Common myeloid progenitor, CD34-positive (primary cell): Measurements from ENCODE around the gene KAT2B.

Experiments
- CTCF ChIA-PET: fragments of 350-600 bp; sonication (Branson Sonifier 250); formaldehyde crosslinking; loops from one replicate; lab custom pipeline; 2021; ENCODE audit warnings: antibody characterized with exemption; lab: Charles Lee
- POLR2A ChIA-PET: fragments of 350-600 bp; sonication (Branson Sonifier 250); formaldehyde crosslinking; loops from one replicate; lab custom pipeline; 2021; ENCODE audit warnings: antibody characterized with exemption; lab: Charles Lee
- DNase-seq, 3 donors: peaks; one replicate each; pipeline versions ENCODE4 v3.0.0 to v3.0.0-alpha.2; 2013
- H3K27ac ChIP-seq, 2 experiments: 1 replicate in 1 of 2; 2 replicates in 1 of 2; pipeline ENCODE4 v1.7.0; 2013; ENCODE audit warnings: inconsistent platforms in 2 of 2, low read length in 2 of 2, mild to moderate bottlenecking in 2 of 2, low read depth in 1 of 2, moderate library complexity in 1 of 2; ENCODE audit not compliant: severe bottlenecking in 2 of 2, insufficient read depth in 1 of 2, poor library complexity in 1 of 2
- H3K27me3 ChIP-seq, 5 experiments: replicated peaks in 2 of 5; 1 replicate in 3 of 5; 2 replicates in 2 of 5; pipeline versions ENCODE4 v1.6.1 to v1.7.0; 2013; ENCODE audit warnings: low read length in 4 of 5, mild to moderate bottlenecking in 2 of 5, moderate library complexity in 2 of 5, inconsistent platforms in 1 of 5; ENCODE audit not compliant: insufficient read depth in 5 of 5, control insufficient read depth in 4 of 5
- H3K36me3 ChIP-seq, 4 experiments: 1 replicate in 2 of 4; 2 replicates in 2 of 4; pipeline versions ENCODE4 v1.6.1 to v1.7.0; 2013; ENCODE audit warnings: low read length in 3 of 4, control low read depth in 1 of 4, mild to moderate bottlenecking in 1 of 4; ENCODE audit not compliant: control insufficient read depth in 4 of 4, insufficient read depth in 4 of 4
- H3K4me1 ChIP-seq, 4 experiments: 1 replicate in 3 of 4; 2 replicates in 1 of 4; pipeline versions ENCODE4 v1.6.1 to v1.7.1; 2013; ENCODE audit warnings: low read length in 3 of 4, mild to moderate bottlenecking in 3 of 4, control low read depth in 1 of 4, inconsistent platforms in 1 of 4, moderate library complexity in 1 of 4; ENCODE audit not compliant: control insufficient read depth in 4 of 4, insufficient read depth in 4 of 4; ENCODE audit errors: control extremely low read depth in 1 of 4
- H3K4me3 ChIP-seq, 7 experiments: 1 replicate in 4 of 7; 2 replicates in 3 of 7; pipeline versions ENCODE4 v1.5.1 to v1.7.0; 2013; ENCODE audit warnings: mild to moderate bottlenecking in 7 of 7, low read length in 6 of 7, moderate library complexity in 6 of 7, inconsistent platforms in 2 of 7, low read depth in 2 of 7, control low read depth in 1 of 7; ENCODE audit not compliant: insufficient read depth in 4 of 7, control insufficient read depth in 1 of 7; ENCODE audit errors: extremely low read depth in 1 of 7
- H3K9me3 ChIP-seq, 5 experiments: 1 replicate in 4 of 5; 2 replicates in 1 of 5; pipeline versions ENCODE4 v1.6.1 to v1.7.1; 2013; ENCODE audit warnings: low read length in 4 of 5, mild to moderate bottlenecking in 2 of 5, inconsistent platforms in 1 of 5, low read depth in 1 of 5, moderate library complexity in 1 of 5; ENCODE audit not compliant: control insufficient read depth in 4 of 5, insufficient read depth in 2 of 5; ENCODE audit errors: control extremely low read depth in 1 of 5
- WGBS: methylation state at CpG from one replicate; pipeline ENCODE4 v1.1.5; 2013; ENCODE audit not compliant: insufficient coverage; 5-methylcytosine and 5-hydroxymethylcytosine counted together

KAT2B gene

DNA sequence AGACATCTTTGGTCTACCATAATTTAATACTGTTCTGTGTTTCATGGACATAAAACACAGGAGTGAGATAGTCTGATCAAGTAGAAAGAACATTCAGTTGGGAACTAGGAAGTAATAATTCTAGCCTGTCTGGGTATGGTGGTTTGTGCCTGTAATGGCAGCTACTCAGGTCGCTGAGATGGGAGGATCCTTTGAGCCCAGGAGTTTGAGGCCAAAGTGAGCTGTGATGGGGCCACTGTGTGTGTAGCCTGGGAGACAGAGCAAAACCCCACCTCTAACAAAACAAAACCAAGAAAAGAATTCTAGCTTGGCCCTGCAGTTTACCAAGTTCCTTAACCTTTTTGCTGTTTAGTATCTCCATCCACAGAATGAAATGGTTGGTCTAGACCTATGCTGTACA, 36.8 kb downstream of the KAT2B start:
- H3K9me3 ChIP-seq, result no peaks in the 10 kb centered on the region
- no CpG with 5 or more reads among the region's 1 CpG for WGBS
- H3K4me3 ChIP-seq, result no peak overlapping the region
- peak in 1 of 3 donors; percentile 28 for DNase-seq
- no peak overlapping the region for H3K27ac ChIP-seq
- ChIA-PET CTCF (no interaction called here), POLR2A (no interaction called here)
- H3K27me3 ChIP-seq, result no peaks in the 10 kb centered on the region
- peaks cover 0 to 6% (median 0%) of the 10 kb centered on the region in 4 experiments for H3K36me3 ChIP-seq
- H3K4me1 ChIP-seq, result peaks cover 0 to 12% (median 9%) of the 10 kb centered on the region in 4 experiments

DNA sequence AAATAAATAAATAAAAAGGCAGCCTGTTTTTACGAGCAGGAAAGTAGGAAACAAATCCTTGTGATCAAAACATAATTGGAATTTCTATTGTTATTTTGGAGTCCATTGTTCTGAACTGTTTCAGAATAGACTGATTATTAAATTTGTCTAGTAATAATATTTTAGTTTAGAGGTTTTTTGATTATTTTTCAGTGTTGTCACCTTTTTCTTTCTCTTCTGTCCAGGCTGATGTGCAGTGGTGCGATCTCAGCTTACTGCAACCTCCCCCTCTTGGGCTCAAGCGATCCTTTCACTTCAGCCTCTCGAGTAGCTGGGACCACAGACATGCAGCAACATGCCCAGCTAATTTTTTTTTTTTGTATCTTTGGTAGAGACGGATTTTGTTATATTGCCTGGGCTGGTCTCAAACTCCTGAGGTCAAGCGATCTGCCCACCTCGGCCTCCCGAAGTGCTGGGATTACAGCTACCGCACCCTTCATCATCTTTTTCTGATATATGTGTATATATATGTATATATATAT, 38.0 kb downstream of the KAT2B start:
- DNase-seq, result no peak
- POLR2A ChIA-PET, result interaction anchor here (0.6 kb wide), 1 partner anchor 17 kb away, joined by 4 read pairs; no protein-coding TSS in a partner anchor
- H3K36me3 ChIP-seq, result peaks cover 0 to 2% (median 0%) of the 10 kb centered on the region in 4 experiments
- CTCF ChIA-PET, result no interaction called here
- H3K4me3 ChIP-seq, result no peak overlapping the region
- 100% methylated on average over 2 of the region's 9 CpGs for WGBS
- H3K9me3 ChIP-seq, result no peaks in the 10 kb centered on the region
- H3K27me3 ChIP-seq, result no peaks in the 10 kb centered on the region
- H3K27ac ChIP-seq, result no peak overlapping the region
- H3K4me1 ChIP-seq, result peaks cover 0 to 12% (median 9%) of the 10 kb centered on the region in 4 experiments

DNA sequence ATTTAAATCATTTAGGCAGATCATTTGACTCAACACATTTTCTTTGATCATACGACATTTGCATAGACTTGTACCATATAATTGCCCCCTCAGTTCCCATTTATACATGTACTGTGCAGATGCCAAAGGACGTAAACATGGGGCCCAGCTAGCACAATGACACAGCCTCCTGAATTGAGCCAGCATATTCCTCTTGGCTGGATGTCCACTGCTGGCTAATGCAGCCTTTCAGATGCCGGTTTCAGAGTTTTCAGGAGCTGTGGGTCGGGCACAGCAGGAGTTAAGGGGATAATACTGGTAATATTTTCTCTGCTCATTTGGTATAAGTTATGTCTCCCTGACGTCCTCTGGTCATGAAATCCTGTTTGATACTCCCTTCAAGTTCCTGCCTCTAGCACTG, 39.4 kb downstream of the KAT2B start:
- no peak for DNase-seq
- Histone ChIP-seq H3K4me3 (no peak overlapping the region), H3K36me3 (peaks cover 0 to under 1% (median 0%) of the 10 kb centered on the region in 4 experiments), H3K27me3 (no peaks in the 10 kb centered on the region), H3K9me3 (no peaks in the 10 kb centered on the region), H3K4me1 (peaks cover 0 to 12% (median 9%) of the 10 kb centered on the region in 4 experiments), H3K27ac (no peak overlapping the region)
- CTCF ChIA-PET, result no interaction called here
- WGBS, result 91% methylated on average over 4 of the region's 5 CpGs
- POLR2A ChIA-PET, result interaction anchor here (0.6 kb wide), 1 partner anchor 90 kb away, joined by 3 read pairs; no protein-coding TSS in a partner anchor

GRCh38 chr3:20080956-20081554, 40.8 kb downstream of the KAT2B start:
- peak in 2 of 3 donors; percentile 73 to 82 for DNase-seq
- WGBS, result 17% methylated on average over 5 of the region's 8 CpGs
- Histone ChIP-seq H3K27me3 (no peaks in the 10 kb centered on the region), H3K4me3 (no peak overlapping the region), H3K9me3 (no peaks in the 10 kb centered on the region), H3K27ac (no peak overlapping the region), H3K36me3 (no peaks in the 10 kb centered on the region), H3K4me1 (peaks cover 0 to 12% (median 9%) of the 10 kb centered on the region in 4 experiments)
- ChIA-PET CTCF (interaction anchor here (1.5 kb wide), 1 partner anchor 12 kb away, joined by 5 read pairs; no protein-coding TSS in a partner anchor), POLR2A (no interaction called here)

DNA sequence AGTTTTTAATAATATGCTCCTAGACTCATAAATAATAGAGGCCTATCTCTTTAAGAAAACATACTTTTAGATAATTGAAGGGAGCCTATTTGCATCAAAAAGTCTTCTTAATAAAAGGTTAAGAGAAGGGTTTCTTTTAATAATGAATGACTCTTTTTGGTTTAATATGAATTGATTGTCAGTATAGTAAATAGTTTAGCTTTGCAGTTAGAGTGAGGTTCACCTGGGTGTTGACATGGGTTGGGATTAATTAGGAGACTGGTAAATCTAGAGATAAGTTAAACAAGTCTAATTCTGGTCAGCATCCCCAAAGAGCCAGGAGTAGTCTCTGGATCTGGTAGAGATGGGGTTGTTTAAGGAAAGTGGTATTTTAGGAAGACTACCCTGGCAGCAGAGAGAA, 43.0 kb downstream of the KAT2B start:
- H3K27ac ChIP-seq, result no peak overlapping the region
- ChIA-PET POLR2A (no interaction called here), CTCF (no interaction called here)
- no peaks in the 10 kb centered on the region for H3K27me3 ChIP-seq
- H3K9me3 ChIP-seq, result no peaks in the 10 kb centered on the region
- no peak for DNase-seq
- H3K4me1 ChIP-seq, result peaks cover 0 to 9% (median 6%) of the 10 kb centered on the region in 4 experiments
- peaks cover 0 to 2% (median 0%) of the 10 kb centered on the region in 4 experiments for H3K36me3 ChIP-seq
- no peak overlapping the region for H3K4me3 ChIP-seq

GRCh38 chr3:20083953-20084352, 43.7 kb downstream of the KAT2B start:
- no peaks in the 10 kb centered on the region for H3K9me3 ChIP-seq
- WGBS, result 100% methylated on average over 1 of the region's 2 CpGs
- no peak overlapping the region for H3K27ac ChIP-seq
- peaks cover 0 to 9% (median 6%) of the 10 kb centered on the region in 4 experiments for H3K4me1 ChIP-seq
- no peak overlapping the region for H3K4me3 ChIP-seq
- H3K36me3 ChIP-seq, result peaks cover 0 to 2% (median 0%) of the 10 kb centered on the region in 4 experiments
- H3K27me3 ChIP-seq, result no peaks in the 10 kb centered on the region
- no peak for DNase-seq
- ChIA-PET POLR2A (no interaction called here), CTCF (interaction anchor here (0.8 to 1.1 kb wide), 2 partner anchors 10 to 136 kb away, joined by 3 to 5 read pairs; no protein-coding TSS in a partner anchor)
